Measurements from ENCODE around the gene RAMP3.

Gene RAMP3

DNA sequence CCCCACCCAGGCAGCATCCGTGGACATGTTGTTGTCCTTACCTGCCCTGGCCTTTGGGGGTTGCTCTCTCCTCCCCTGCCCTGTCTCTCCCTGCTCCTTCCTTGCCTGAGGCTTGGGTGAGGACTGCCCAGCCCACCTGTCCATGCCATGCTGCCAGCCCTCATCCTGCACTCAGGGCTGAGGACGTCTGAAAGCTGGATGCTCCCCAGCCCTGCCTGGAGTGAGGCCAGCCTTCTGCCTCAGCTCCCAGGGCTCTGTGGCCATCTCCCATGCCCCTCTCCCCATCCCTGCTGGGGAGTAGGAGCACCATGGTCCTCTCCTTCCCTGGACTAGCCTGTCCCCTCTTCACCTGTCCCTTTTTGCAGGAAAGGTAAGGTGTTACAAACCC, 68.4 kb downstream of the RAMP3 start:
- no peak for DNase-seq

- DNase-seq: no peak
Measured at GRCh38 chr7:45229156-45229920, 71.7 kb downstream of the RAMP3 start.

DNA sequence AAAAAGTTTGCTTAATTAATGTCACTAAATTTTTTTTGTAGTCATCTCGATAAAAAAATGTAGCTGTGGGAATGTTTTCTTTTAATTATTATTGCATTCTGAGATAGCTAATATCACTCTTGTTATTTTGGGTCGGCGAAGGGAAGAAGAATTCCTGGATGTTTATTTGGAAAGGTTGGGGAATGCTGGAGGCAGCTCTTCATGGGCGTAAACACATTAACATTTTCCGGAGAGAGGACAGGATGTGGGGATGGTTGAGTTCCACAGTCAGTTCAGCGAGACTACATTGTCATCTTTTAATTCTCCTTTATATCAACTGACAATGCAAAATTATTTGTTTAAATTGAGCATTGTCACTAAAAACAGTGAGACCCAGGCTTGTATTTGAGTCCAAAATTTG, 72.5 kb downstream of the RAMP3 start:
- no peak for DNase-seq

GRCh38 chr7:45230611-45231165, 73.1 kb downstream of the RAMP3 start:
- no peak for DNase-seq

DNA sequence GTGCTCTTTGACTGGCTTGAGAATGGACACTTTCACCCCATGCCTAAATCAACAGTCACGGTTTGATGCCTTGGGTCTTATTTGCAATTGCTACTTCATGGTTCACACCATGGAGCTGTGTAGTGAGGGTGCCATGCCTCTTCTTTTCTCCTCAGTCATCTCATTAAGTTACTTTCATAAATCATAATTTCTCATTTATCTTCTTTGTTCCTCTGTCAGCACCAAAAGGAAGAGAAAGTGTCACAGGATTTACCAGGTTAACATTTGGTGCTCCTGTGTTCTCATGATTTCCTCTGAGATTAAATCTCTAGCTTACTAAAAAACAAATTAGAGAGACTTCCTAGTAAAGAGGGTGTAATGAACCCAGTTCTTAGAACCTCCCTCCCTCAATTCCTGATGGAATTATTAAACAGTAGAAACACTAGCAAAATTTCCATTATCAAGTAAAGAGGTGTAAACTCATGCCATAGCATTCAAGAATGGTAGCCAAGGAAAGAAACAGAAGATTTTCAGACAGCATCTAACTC, 75.7 kb downstream of the RAMP3 start:
- no peak for DNase-seq
